Measurements from ENCODE around the gene TDO2.
A peak's percentile ranks its signal among the peaks of the same experiment; 100 is the strongest.

Gene TDO2

DNA sequence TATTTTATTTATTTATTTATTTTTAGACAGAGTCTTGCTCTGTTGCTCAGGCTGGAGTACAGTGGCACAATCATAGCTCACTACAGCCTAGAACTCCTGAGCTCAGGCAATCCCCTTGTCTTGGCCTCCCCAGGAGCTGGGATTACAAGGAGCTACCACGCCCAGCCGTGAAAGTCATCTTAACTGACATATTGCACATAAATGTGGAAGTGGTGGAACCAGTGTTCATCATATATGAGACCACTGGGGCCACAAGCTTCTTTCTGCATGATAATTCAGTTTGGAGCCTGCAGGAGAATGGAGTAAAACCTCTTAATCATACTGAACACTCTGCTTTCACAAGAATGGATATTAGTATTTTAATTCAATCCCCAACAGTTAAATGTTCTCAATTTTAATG, 62.7 kb downstream of the TDO2 start:
- H3K4me3 ChIP-seq (ENCODE audit: control insufficient read depth, low read depth, low read length), result no peak overlapping the region
- TF ChIP-seq, protein P1, sequence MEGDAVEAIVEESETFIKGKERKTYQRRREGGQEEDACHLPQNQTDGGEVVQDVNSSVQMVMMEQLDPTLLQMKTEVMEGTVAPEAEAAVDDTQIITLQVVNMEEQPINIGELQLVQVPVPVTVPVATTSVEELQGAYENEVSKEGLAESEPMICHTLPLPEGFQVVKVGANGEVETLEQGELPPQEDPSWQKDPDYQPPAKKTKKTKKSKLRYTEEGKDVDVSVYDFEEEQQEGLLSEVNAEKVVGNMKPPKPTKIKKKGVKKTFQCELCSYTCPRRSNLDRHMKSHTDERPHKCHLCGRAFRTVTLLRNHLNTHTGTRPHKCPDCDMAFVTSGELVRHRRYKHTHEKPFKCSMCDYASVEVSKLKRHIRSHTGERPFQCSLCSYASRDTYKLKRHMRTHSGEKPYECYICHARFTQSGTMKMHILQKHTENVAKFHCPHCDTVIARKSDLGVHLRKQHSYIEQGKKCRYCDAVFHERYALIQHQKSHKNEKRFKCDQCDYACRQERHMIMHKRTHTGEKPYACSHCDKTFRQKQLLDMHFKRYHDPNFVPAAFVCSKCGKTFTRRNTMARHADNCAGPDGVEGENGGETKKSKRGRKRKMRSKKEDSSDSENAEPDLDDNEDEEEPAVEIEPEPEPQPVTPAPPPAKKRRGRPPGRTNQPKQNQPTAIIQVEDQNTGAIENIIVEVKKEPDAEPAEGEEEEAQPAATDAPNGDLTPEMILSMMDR (conservative IDR thresholded peaks at IDR 0.05; ENCODE audit: control insufficient read depth, insufficient read depth, low read depth, low read length), result no peak
- no peak for DNase-seq (ENCODE audit: low read depth)

DNA sequence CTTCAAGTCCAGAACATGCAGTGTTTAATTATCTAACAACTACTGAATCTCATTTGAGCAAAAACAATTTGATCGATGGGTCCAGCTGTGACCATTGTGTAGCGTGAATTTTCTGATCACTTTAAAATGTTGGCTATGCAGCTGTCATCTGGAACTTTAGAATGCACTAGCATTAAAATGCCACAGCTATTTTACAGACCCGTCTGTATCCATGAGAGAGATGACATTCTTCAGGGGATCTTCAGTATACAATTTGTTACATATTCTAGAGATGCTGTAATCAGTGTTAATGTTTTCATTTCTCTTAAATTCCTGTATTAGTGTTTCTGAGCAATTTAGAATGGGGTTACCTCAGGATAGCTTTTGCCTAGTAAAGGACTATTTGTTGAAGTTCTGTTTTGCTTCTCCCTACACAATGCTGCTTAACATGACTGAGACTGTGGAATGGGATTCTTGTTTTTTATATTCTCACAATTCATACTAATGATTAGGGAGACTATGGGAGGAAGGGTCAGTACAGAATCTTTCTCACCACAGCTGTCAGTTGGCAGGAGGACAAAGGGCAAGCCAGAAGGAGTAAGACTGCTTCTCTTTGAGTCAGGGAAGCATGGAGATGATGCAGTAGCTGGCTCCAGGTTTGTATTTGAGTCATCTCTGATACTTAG, 63.4 kb downstream of the TDO2 start:
- DNase-seq (ENCODE audit: low read depth), result peak; percentile 88
- H3K4me3 ChIP-seq (ENCODE audit: control insufficient read depth, low read depth, low read length), result no peak overlapping the region
- TF ChIP-seq, protein P1 (conservative IDR thresholded peaks at IDR 0.05; ENCODE audit: control insufficient read depth, insufficient read depth, low read depth, low read length), result no peak

Measured in fibroblast of mammary gland (primary cell).